GM19372 (cell line): Measurements from ENCODE around the gene CDK14.

Experiments used
- ATAC-seq: cut with Tn5 transposase; IDR thresholded peaks from one replicate; pipeline ENCODE4 v1.9.1; 2021; ENCODE audit warnings: mild to moderate bottlenecking, low read depth, moderate library complexity; ENCODE audit not compliant: unreplicated experiment

The CDK14 gene

GRCh38 chr7:90832726-90833125 is 236.6 kb downstream of the CDK14 start:
- ATAC-seq, result no peak

DNA sequence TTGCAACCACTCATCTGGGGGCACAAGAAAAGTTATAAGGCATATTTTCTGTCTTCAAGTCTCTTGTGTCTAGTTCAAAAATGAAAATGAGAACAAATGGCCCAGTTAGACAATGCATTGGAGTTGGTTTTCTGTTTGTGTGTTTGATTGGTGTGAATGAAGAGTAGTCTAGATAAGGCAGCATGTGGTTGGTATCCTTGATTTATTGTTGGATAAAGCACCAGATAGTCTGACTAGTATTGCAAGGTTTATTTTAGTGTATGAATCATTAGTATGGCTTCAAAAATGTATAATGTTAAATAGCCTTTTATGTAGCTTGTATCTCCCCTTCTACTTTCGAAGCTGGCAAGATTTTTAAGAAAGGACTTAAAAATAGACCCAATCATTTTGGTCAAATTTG is 237.3 kb downstream of the CDK14 start:
- ATAC-seq, result no peak

- no peak for ATAC-seq
Observed at GRCh38 chr7:90834771-90835170, 238.7 kb downstream of the CDK14 start.

- no peak for ATAC-seq
Observed at GRCh38 chr7:90835861-90836260, 239.7 kb downstream of the CDK14 start.

DNA sequence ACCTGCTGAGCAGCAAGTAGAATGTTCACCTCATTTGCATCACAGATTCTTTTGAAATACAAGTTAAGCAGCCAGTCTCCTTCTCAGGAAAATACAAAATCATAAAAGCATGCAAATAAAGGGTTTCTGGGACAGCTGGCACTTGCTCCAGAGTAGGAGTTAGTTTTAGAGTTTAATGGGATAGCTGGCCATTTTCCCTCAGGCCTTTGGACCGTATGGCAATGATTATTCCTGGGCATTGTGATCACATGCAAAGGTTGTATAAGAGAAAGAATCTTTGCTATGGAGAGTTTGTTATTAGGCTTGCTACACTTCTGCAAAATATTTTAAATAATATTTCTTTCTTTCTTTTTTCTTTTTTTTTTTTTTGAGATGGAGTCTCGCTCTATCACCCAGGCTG is 240.8 kb downstream of the CDK14 start:
- ATAC-seq, result no peak

GRCh38 chr7:90838799-90839198 is 242.7 kb downstream of the CDK14 start:
- no peak for ATAC-seq

DNA sequence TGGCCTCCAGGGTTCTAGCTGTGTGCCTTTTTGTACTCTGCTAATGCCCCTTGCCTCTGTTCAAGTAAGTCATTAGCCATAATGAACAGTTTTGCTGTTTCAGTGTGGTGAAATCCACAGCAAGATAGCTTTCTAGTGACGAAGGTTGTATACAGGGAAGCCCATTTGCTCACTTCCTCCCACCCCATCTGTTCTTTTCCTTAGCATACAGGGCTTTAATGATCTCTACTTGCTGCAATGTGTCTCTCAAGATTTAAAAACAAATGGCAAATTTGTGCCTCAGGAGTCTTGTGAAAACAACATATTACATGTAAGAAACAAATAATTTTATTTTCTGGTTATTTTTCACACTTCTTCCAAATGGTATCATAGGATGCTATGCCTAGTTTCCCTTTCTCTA is 243.2 kb downstream of the CDK14 start:
- no peak for ATAC-seq

- ATAC-seq, result no peak
Observed at GRCh38 chr7:90839727-90840291, 243.7 kb downstream of the CDK14 start.

- ATAC-seq, result no peak
Observed at GRCh38 chr7:90841759-90842429, 245.8 kb downstream of the CDK14 start.

GRCh38 chr7:90842430-90842788 is 246.3 kb downstream of the CDK14 start:
- no peak for ATAC-seq

DNA sequence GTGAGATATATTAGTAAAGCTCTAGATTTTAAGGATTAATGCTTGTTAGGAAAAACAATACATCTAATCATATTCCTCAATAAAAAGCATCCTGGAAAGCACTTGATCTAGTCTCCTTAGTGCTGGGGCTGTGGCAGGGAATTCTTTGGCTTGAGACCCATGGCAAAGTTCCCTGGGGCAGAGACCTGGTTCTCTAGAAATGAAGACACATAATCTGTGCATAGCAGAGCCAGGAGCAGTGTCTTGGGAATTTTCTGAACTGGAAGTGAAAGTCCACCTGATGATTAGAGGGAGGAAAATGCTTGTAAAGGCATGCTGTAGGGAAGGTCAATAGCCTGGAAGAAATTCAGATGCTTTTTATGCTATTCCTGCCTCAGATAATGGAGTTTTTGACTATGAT is 247.4 kb downstream of the CDK14 start:
- no peak for ATAC-seq

GRCh38 chr7:90844421-90844820 is 248.3 kb downstream of the CDK14 start:
- no peak for ATAC-seq

- no peak for ATAC-seq
Observed at GRCh38 chr7:90846192-90846591, 250.1 kb downstream of the CDK14 start.

DNA sequence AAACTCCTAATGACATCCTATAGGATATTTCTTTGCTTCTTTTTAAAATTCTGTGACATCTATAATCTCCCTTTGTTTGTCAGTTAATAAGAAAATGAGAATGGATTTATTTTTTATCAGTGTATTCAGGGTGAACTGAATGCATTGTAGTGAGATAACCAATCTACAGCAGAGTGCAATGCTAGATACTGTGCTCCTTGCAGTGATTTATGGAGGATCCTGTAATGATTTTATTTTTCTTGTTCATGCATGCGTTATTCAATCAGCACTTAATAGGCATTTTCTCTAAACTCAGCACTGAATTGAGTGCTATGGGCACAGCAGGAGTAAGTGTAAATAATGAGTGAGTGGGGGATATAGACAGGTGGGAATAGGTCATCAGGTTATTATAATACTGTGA is 253.9 kb downstream of the CDK14 start:
- ATAC-seq, result no peak

GRCh38 chr7:90850471-90850870 is 254.3 kb downstream of the CDK14 start:
- ATAC-seq, result no peak

GRCh38 chr7:90853205-90853604 is 257.1 kb downstream of the CDK14 start:
- peak; percentile 67 for ATAC-seq

DNA sequence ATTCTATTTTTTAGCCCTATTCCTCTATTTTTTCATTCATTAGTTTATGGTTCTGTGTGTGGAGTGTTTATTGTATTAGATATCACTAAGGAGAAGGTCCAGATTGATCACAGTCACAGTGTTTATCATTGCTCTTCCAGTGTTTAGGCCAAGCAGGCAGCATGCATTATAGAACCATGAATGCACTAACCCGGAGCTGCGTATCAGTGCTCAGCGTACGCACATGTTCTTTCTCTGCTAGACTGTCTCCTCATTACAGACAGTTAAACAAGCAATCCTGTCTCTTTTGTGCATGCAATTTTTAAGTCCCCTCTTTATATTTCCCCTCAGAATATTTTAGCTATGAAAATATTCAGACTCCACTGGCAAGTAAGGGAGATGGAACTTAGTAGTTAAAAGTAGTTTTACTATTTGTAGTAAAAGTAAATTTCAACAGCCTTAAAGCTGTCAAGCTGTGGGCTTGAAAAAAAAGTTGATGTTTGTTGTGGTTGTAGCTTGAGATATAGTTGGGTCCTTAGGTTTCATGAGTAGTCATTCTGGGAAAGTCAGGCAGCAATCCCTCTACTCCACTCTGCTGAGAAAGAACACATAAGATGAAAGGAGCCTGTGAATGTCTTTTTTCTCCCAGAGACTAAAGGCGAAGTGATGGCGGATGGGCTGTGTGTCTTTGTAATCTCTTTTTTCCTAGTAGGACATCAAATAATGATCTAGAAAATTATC is 260.4 kb downstream of the CDK14 start:
- no peak for ATAC-seq

DNA sequence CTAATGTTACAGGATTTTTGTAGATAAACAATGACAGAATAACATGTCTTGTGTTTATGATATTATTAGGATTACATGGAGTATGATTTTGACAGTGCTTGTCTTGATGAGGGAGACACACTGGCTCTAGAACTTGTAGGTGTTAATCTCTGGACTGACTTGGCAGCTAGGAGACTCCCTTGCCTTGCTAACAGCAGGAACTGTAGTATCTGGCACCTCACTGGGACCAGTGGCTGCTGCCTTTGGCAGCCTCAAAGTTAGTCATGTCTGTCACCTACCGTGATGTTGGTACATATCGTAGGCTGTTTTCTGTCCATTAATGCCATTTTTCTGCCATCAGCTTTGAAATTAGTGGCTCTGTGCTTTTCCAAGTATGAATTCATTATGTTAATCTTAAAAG is 261.5 kb downstream of the CDK14 start:
- ATAC-seq, result no peak

- ATAC-seq, result no peak
Observed at GRCh38 chr7:90858546-90858945, 262.4 kb downstream of the CDK14 start.

- no peak for ATAC-seq
Observed at GRCh38 chr7:90859521-90859920, 263.4 kb downstream of the CDK14 start.

GRCh38 chr7:90864088-90864487 is 268.0 kb downstream of the CDK14 start:
- ATAC-seq, result no peak

DNA sequence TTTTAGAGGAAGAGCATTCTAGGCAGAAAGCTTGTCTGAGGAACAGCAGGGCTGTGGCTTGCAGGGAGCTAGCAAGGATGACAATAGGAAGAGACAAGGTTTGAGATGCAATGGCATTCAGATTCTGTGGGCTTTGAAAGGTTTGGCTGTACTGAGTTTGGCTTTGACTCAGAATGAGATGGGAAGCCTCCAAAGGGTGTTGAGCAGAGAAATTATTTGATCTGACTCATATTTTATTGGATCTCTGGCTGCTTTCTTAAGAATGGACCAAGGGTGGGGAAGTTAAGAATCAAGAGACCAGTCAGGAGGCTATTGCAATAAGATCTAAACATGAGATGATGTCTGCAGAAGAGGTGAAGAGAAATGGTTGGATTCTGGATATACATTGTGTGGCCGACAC is 273.2 kb downstream of the CDK14 start:
- no peak for ATAC-seq
